NCI-H1105 treated with DMSO at 0.1 percent for 48 hours (cell line): Measurements from ENCODE around the gene NR2F1.

Experiments
- DNase-seq: peaks from one replicate; lab custom pipeline; 2025; lab: John Stamatoyannopoulos, UW

NR2F1 gene

GRCh38 chr5:93642526-93642925 lies 59.5 kb downstream of the NR2F1 start:
- no peak for DNase-seq
